OCI-LY1 (cell line): Measurements from ENCODE around the gene SSMEM1.
"Not testable (repeated sequence)": the region's sequence is repeated elsewhere in the genome, so short reads cannot be mapped to it uniquely, and the experiment has no call there.

Experiments used
- CTCF ChIP-seq: fragments of 200-600 bp; sonication (generic), shearing (Covaris generic); IDR thresholded peaks from 2 replicates; pipeline ENCODE4 v1.5.1; 2017; ENCODE audit warnings: mild to moderate bottlenecking, antibody characterized with exemption, low read length, moderate library complexity, mixed read lengths
- EZH2 ChIP-seq: fragments of 200-600 bp; sonication (generic), shearing (Covaris generic); IDR thresholded peaks from 2 replicates; pipeline ENCODE4 v1.8.0; 2017; ENCODE audit warnings: borderline replicate concordance, mixed run types, mild to moderate bottlenecking, antibody characterized with exemption, low read length, moderate library complexity, mixed read lengths

- TF ChIP-seq CTCF, EZH2: not testable (repeated sequence)
These were observed 22.3 kb downstream of the SSMEM1 start for GRCh38 chr7:130229981-130230380.
